Cardiac muscle cell (in vitro differentiated cells and primary cell): Measurements from ENCODE around the gene RSRC1. TPM values are rescaled to one million over a fixed set of nuclear protein-coding genes. Genes with fewer than 3 reads are reported as not detected.

Experiments
- DNase-seq, 2 donors: peaks; one replicate each; pipeline versions ENCODE4 v3.0.0 to v3.0.0-alpha.2; 2010 to 2017; ENCODE audit warnings: low read depth in 1 of 2, low spot score in 1 of 2
- H3K27ac ChIP-seq: fragments of 200-600 bp; sonication (generic); 2 replicates; pipeline ENCODE4 v1.5.1; 2016
- H3K27me3 ChIP-seq: fragments of 200-600 bp; sonication (generic); 2 replicates; pipeline ENCODE4 v1.6.0; 2016; ENCODE audit warnings: control low read depth
- H3K36me3 ChIP-seq: fragments of 200-600 bp; sonication (generic); 2 replicates; pipeline ENCODE4 v1.5.1; 2016; ENCODE audit warnings: control low read depth
- H3K4me1 ChIP-seq: fragments of 200-600 bp; sonication (generic); 2 replicates; pipeline ENCODE4 v1.8.1; 2017; ENCODE audit warnings: low read depth, mild to moderate bottlenecking, mixed run types
- H3K4me3 ChIP-seq: fragments of 200-600 bp; sonication (generic); 2 replicates; pipeline ENCODE4 v1.5.1; 2016; ENCODE audit warnings: mild to moderate bottlenecking
- H3K9me3 ChIP-seq: fragments of 200-600 bp; sonication (generic); 2 replicates; pipeline ENCODE4 v1.5.1; 2017; ENCODE audit warnings: low read depth, mild to moderate bottlenecking, control low read depth
- polyA plus RNA-seq: library from polyadenylated mRNA; unstranded; fragments of >200 nt; fragmentation: Nextera tagmentation; extraction: Ambion mirVana; gene quantifications from 2 replicates; pipeline ENCODE4 v1.2.1, GENCODE V29; 2016
- total RNA-seq: library from RNA; depleted of rRNA; stranded (reverse); fragments of >200 nt; gene quantifications from 2 replicates; pipeline ENCODE4 v1.2.3, GENCODE V29; 2016
- TF ChIP-seq, protein P1 (sequence below): IDR thresholded peaks from 2 replicates; pipeline ENCODE4 v1.5.1; 2012; ENCODE audit warnings: low read depth, mild to moderate bottlenecking, low read length

Gene RSRC1
- total and polyA plus RNA-seq, 2 experiments from 2014 or later, result 23.6 to 55.9 TPM

DNA sequence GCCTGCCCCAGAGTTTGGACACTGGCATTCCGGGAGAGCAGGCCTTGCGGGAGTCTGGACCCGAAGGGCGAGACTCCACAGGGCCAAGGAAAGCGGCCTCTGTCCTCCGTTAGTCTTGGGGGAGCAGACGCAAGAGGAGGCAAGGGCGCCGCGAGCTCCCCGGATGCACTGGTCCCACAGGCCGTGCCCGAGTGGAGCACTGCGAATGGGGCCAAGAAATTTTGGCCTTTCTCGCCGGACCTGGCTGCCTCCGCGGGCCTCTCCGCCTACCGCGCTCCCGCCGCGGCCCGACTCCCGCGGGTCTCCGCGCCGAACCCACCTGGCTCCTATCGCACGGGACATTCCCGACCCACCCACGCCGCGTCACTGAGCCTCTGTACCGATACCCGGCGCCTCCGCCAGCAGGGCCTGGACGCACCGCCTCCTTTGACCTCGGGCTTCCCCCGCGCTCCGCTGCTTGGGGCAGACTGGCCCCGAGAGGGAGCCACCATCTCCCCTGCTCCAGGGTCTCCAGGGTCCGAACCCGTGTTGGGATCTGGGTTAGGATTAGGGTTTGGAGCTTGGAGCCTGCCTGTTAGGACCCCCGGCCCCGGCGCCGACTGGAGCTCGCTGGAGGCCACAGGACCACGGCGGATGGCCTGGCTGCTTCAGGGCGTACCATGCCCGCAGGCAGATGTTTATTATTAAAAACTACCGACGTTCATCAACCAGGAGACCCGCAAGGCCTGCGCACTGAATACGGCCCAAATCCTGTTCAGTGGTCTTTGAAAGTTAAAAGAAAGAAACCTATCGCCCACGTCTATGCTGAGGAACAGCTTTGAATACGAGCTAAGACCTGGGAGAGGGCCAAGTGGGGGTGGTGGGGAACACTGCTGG lies 15.4 kb upstream of the RSRC1 start:
- Histone ChIP-seq H3K27ac (no peak overlapping the region), H3K9me3 (no peaks in the 10 kb centered on the region), H3K36me3 (no peaks in the 10 kb centered on the region), H3K4me3 (peak overlapping the region; percentile 12), H3K27me3 (peaks cover 100% of the 10 kb centered on the region), H3K4me1 (no peaks in the 10 kb centered on the region)
- TF ChIP-seq, protein P1, sequence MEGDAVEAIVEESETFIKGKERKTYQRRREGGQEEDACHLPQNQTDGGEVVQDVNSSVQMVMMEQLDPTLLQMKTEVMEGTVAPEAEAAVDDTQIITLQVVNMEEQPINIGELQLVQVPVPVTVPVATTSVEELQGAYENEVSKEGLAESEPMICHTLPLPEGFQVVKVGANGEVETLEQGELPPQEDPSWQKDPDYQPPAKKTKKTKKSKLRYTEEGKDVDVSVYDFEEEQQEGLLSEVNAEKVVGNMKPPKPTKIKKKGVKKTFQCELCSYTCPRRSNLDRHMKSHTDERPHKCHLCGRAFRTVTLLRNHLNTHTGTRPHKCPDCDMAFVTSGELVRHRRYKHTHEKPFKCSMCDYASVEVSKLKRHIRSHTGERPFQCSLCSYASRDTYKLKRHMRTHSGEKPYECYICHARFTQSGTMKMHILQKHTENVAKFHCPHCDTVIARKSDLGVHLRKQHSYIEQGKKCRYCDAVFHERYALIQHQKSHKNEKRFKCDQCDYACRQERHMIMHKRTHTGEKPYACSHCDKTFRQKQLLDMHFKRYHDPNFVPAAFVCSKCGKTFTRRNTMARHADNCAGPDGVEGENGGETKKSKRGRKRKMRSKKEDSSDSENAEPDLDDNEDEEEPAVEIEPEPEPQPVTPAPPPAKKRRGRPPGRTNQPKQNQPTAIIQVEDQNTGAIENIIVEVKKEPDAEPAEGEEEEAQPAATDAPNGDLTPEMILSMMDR, result no peak
- DNase-seq, result no peak

DNA sequence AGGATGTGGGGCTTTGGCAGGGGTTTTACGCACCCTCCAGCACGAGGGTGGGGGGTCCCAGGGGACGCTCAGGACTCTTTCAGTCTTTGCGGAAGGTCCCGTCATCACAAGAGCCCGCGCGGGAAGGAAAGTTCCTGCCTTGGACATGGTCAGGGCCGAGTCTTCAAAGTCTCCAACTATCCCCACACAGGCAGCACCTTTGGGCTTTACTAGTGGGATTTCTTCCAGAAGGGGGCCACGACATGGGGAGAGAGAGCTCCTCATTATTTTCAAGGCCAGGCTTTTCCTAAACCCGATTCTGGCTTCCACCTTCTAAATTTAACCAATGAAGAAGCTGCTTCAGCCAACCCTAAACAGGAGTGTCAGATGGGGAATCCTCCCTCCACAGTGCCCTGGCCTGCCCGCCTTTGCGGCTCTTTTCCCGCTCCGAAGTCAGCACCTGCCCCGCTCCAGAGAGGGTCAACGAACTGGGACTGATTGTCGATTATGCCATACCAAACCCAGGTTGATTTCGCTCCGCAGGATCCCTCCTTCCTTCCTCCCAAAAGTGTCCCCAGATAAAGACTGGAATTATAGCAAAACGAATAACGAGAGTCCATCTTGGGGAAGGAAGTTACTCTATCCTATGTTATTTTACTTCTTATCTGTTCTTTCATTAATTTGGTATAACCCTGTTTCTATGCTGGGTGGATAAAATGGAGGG lies 14.6 kb upstream of the RSRC1 start:
- Histone ChIP-seq H3K27ac (no peak overlapping the region), H3K27me3 (peaks cover 100% of the 10 kb centered on the region), H3K4me1 (no peaks in the 10 kb centered on the region), H3K9me3 (no peaks in the 10 kb centered on the region), H3K4me3 (no peak overlapping the region), H3K36me3 (no peaks in the 10 kb centered on the region)
- no peak for DNase-seq
- TF ChIP-seq, protein P1, result no peak

DNA sequence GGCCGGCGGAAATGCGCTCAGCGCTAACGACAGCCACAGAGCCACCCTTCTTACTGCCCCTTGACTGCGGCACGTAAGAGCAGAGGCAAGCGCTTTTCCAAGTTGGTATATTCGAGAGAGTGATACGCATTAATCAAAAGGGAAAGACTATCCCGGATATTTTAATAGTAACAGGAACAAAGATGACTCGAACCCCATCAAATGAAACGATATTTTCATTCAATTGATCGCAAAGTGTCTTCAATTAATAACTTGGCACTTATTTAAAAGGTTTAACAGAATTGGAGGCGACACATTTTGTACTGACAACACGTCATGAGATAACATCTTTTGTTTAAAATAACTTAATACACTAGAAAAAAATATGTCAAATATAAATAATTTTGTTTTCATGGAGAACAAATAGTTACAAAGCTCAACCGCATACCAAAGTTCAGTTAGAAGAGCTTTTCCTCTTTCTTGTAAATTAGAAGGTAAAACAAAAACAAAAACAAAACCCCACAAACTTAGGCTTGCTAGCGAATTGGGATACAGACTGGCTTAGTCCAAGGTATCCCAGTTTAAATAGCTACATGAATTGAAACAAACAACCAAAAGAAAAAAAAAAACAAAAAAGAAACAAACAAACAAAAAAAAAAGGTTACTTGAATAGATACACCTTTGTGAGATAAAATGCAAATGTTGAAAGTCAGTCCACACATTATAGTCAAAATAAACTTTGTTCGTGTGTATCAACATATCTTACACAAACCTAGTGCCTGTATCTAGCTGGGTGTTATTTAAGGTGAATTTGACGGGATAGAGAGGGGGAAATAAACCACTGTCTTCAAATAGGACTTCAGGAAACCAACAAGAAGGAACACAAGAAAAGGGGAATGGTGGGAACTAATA lies 13.8 kb upstream of the RSRC1 start:
- H3K9me3 ChIP-seq, result no peaks in the 10 kb centered on the region
- no peak overlapping the region for H3K27ac ChIP-seq
- no peak for DNase-seq
- H3K36me3 ChIP-seq, result no peaks in the 10 kb centered on the region
- no peaks in the 10 kb centered on the region for H3K4me1 ChIP-seq
- TF ChIP-seq, protein P1, result no peak
- peaks cover 100% of the 10 kb centered on the region for H3K27me3 ChIP-seq
- H3K4me3 ChIP-seq, result no peak overlapping the region

DNA sequence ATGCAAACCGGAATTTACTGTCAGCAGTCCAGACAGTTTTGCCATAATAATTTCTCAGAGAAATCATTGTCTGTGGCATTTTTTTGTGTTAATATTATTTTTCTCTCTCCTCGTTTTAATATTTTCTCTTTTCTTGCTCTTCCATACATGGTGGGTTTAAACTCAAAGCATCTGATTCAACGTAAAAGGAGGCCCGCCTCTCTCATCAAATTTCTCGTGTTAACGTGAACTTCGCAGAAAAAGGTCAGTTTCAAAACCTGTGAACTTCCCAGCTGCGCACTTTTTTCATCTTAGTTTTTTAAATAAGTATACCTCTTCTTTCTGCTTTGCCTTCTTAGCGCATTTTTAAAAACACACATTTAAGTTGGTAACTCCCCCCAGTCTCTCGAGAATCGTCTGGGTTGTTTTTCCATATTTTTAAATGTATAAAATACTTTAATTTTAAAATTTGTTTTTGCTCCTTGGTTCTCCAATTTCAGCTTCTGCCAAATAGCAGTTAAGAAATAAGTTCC lies 12.8 kb upstream of the RSRC1 start:
- no peaks in the 10 kb centered on the region for H3K36me3 ChIP-seq
- H3K9me3 ChIP-seq, result no peaks in the 10 kb centered on the region
- H3K27me3 ChIP-seq, result peaks cover 100% of the 10 kb centered on the region
- no peaks in the 10 kb centered on the region for H3K4me1 ChIP-seq
- H3K27ac ChIP-seq, result no peak overlapping the region
- DNase-seq, result no peak
- TF ChIP-seq, protein P1, result no peak
- peak overlapping the region; percentile 60 for H3K4me3 ChIP-seq
